Activated T-helper 17 cell treated with anti-CD3 and anti-CD28 coated beads, Interleukin-2, amount 50 U/mL, for 72 hours (primary cell): ENCODE measurements around the gene WNT4. TPM values are rescaled to one million over a fixed set of nuclear protein-coding genes. Genes with fewer than 3 reads are reported as not detected.

Experiments used
- ATAC-seq: fragments of 150-1000 bp; cut with Tn5 transposase; replicated peaks from 2 replicates; pipeline ENCODE4 v1.10.0; 2021; ENCODE audit warnings: mild to moderate bottlenecking, moderate library complexity
- H3K27ac Mint-ChIP-seq: one replicate; pipeline ENCODE4 v1.8.0; 2022; ENCODE audit warnings: mixed read lengths
- H3K27me3 Mint-ChIP-seq: one replicate; pipeline ENCODE4 v1.8.0; 2022; ENCODE audit warnings: mixed read lengths
- H3K36me3 Mint-ChIP-seq: one replicate; pipeline ENCODE4 v1.8.0; 2022; ENCODE audit warnings: low read depth, mild to moderate bottlenecking, mixed read lengths
- H3K4me1 Mint-ChIP-seq: one replicate; pipeline ENCODE4 v1.8.0; 2022; ENCODE audit warnings: mixed read lengths
- H3K4me3 Mint-ChIP-seq: one replicate; pipeline ENCODE4 v1.8.0; 2022; ENCODE audit warnings: mild to moderate bottlenecking, mixed read lengths
- H3K9me3 Mint-ChIP-seq: one replicate; pipeline ENCODE4 v1.8.0; 2022; ENCODE audit warnings: mixed read lengths
- total RNA-seq, 2 donors: library from RNA; stranded (reverse); gene quantifications; one replicate each; pipeline ENCODE4 v1.2.3, GENCODE V29; 2022

WNT4 gene
- total RNA-seq, 2 donors from 2014 or later, result not detected

GRCh38 chr1:22174446-22175220 is 31.7 kb upstream of the WNT4 start:
- Mint-ChIP-seq H3K4me3 (no peak overlapping the region), H3K4me1 (peaks cover 24% of the 10 kb centered on the region), H3K9me3 (no peaks in the 10 kb centered on the region), H3K36me3 (no peaks in the 10 kb centered on the region), H3K27me3 (peaks cover 11% of the 10 kb centered on the region), H3K27ac (no peak overlapping the region)
- no peak for ATAC-seq

- H3K27ac Mint-ChIP-seq, result no peak overlapping the region
- no peaks in the 10 kb centered on the region for H3K9me3 Mint-ChIP-seq
- no peak overlapping the region for H3K4me3 Mint-ChIP-seq
- H3K4me1 Mint-ChIP-seq, result peaks cover 10% of the 10 kb centered on the region
- ATAC-seq, result no peak
- H3K27me3 Mint-ChIP-seq, result peaks cover 4% of the 10 kb centered on the region
- no peaks in the 10 kb centered on the region for H3K36me3 Mint-ChIP-seq
These were observed 29.2 kb upstream of the WNT4 start for GRCh38 chr1:22171951-22172715.

- no peaks in the 10 kb centered on the region for H3K36me3 Mint-ChIP-seq
- H3K27me3 Mint-ChIP-seq, result peaks cover 6% of the 10 kb centered on the region
- no peaks in the 10 kb centered on the region for H3K9me3 Mint-ChIP-seq
- no peaks in the 10 kb centered on the region for H3K4me1 Mint-ChIP-seq
- no peak overlapping the region for H3K27ac Mint-ChIP-seq
- no peak overlapping the region for H3K4me3 Mint-ChIP-seq
- no peak for ATAC-seq
These were observed 26.9 kb upstream of the WNT4 start for GRCh38 chr1:22169816-22170215.

GRCh38 chr1:22168412-22168973 is 25.6 kb upstream of the WNT4 start:
- no peak for ATAC-seq
- peaks cover 4% of the 10 kb centered on the region for H3K27me3 Mint-ChIP-seq
- no peak overlapping the region for H3K4me3 Mint-ChIP-seq
- no peak overlapping the region for H3K27ac Mint-ChIP-seq
- no peaks in the 10 kb centered on the region for H3K9me3 Mint-ChIP-seq
- no peaks in the 10 kb centered on the region for H3K4me1 Mint-ChIP-seq
- H3K36me3 Mint-ChIP-seq, result no peaks in the 10 kb centered on the region

GRCh38 chr1:22166439-22166838 is 23.5 kb upstream of the WNT4 start:
- H3K36me3 Mint-ChIP-seq, result no peaks in the 10 kb centered on the region
- ATAC-seq, result peak; percentile 71
- peaks cover 4% of the 10 kb centered on the region for H3K27me3 Mint-ChIP-seq
- H3K4me3 Mint-ChIP-seq, result no peak overlapping the region
- H3K9me3 Mint-ChIP-seq, result no peaks in the 10 kb centered on the region
- no peaks in the 10 kb centered on the region for H3K4me1 Mint-ChIP-seq
- no peak overlapping the region for H3K27ac Mint-ChIP-seq

- Mint-ChIP-seq H3K9me3 (no peaks in the 10 kb centered on the region), H3K36me3 (no peaks in the 10 kb centered on the region), H3K27ac (no peak overlapping the region), H3K4me3 (no peak overlapping the region), H3K27me3 (peaks cover 4% of the 10 kb centered on the region), H3K4me1 (no peaks in the 10 kb centered on the region)
- ATAC-seq, result no peak
These were observed 22.2 kb upstream of the WNT4 start for GRCh38 chr1:22164841-22165808.

- H3K9me3 Mint-ChIP-seq, result no peaks in the 10 kb centered on the region
- no peaks in the 10 kb centered on the region for H3K4me1 Mint-ChIP-seq
- H3K36me3 Mint-ChIP-seq, result no peaks in the 10 kb centered on the region
- no peak overlapping the region for H3K27ac Mint-ChIP-seq
- ATAC-seq, result no peak
- H3K4me3 Mint-ChIP-seq, result no peak overlapping the region
- peaks cover 4% of the 10 kb centered on the region for H3K27me3 Mint-ChIP-seq
These were observed 20.7 kb upstream of the WNT4 start for GRCh38 chr1:22163564-22163963.

- Mint-ChIP-seq H3K4me3 (no peak overlapping the region), H3K9me3 (no peaks in the 10 kb centered on the region), H3K27ac (no peak overlapping the region), H3K27me3 (peaks cover 4% of the 10 kb centered on the region), H3K4me1 (no peaks in the 10 kb centered on the region), H3K36me3 (no peaks in the 10 kb centered on the region)
- ATAC-seq, result no peak
These were observed 20.2 kb upstream of the WNT4 start for GRCh38 chr1:22163137-22163536.

- Mint-ChIP-seq H3K36me3 (no peaks in the 10 kb centered on the region), H3K4me1 (no peaks in the 10 kb centered on the region), H3K9me3 (no peaks in the 10 kb centered on the region), H3K27ac (no peak overlapping the region), H3K27me3 (peaks cover 3% of the 10 kb centered on the region), H3K4me3 (no peak overlapping the region)
- ATAC-seq, result no peak
These were observed 17.0 kb upstream of the WNT4 start for GRCh38 chr1:22159891-22160290.

GRCh38 chr1:22158654-22159053 is 15.8 kb upstream of the WNT4 start:
- no peak for ATAC-seq
- H3K27me3 Mint-ChIP-seq, result peaks cover 6% of the 10 kb centered on the region
- no peaks in the 10 kb centered on the region for H3K36me3 Mint-ChIP-seq
- H3K27ac Mint-ChIP-seq, result no peak overlapping the region
- H3K4me3 Mint-ChIP-seq, result no peak overlapping the region
- no peaks in the 10 kb centered on the region for H3K4me1 Mint-ChIP-seq
- no peaks in the 10 kb centered on the region for H3K9me3 Mint-ChIP-seq

- H3K27me3 Mint-ChIP-seq, result peaks cover 15% of the 10 kb centered on the region
- no peak overlapping the region for H3K4me3 Mint-ChIP-seq
- H3K9me3 Mint-ChIP-seq, result no peaks in the 10 kb centered on the region
- no peak for ATAC-seq
- no peaks in the 10 kb centered on the region for H3K4me1 Mint-ChIP-seq
- H3K27ac Mint-ChIP-seq, result no peak overlapping the region
- H3K36me3 Mint-ChIP-seq, result no peaks in the 10 kb centered on the region
These were observed 14.6 kb upstream of the WNT4 start for GRCh38 chr1:22157359-22157966.

- H3K36me3 Mint-ChIP-seq, result no peaks in the 10 kb centered on the region
- no peak overlapping the region for H3K4me3 Mint-ChIP-seq
- ATAC-seq, result no peak
- no peak overlapping the region for H3K27ac Mint-ChIP-seq
- H3K27me3 Mint-ChIP-seq, result peaks cover 20% of the 10 kb centered on the region
- H3K9me3 Mint-ChIP-seq, result no peaks in the 10 kb centered on the region
- H3K4me1 Mint-ChIP-seq, result no peaks in the 10 kb centered on the region
These were observed 12.6 kb upstream of the WNT4 start for GRCh38 chr1:22155517-22155916.

- peaks cover 20% of the 10 kb centered on the region for H3K27me3 Mint-ChIP-seq
- H3K4me3 Mint-ChIP-seq, result no peak overlapping the region
- H3K4me1 Mint-ChIP-seq, result no peaks in the 10 kb centered on the region
- H3K27ac Mint-ChIP-seq, result no peak overlapping the region
- no peak for ATAC-seq
- H3K9me3 Mint-ChIP-seq, result no peaks in the 10 kb centered on the region
- no peaks in the 10 kb centered on the region for H3K36me3 Mint-ChIP-seq
These were observed 11.7 kb upstream of the WNT4 start for GRCh38 chr1:22154626-22155025.
